Measurements from ENCODE around the gene MDK. TPM values are rescaled to one million over a fixed set of nuclear protein-coding genes. Genes with fewer than 3 reads are reported as not detected.

MDK gene
- total and polyA plus RNA-seq, 12 donors, result 3.6 to 16.5 (median 5.3) TPM

- 8 to 11% methylated on average over 21 of the region's 21 CpGs for WGBS, 2 donors
- Histone ChIP-seq H3K36me3 (no peaks in the 10 kb centered on the region), H3K9me3 (no peaks in the 10 kb centered on the region), H3K4me1 (peaks cover 19 to 50% (median 34%) of the 10 kb centered on the region in 9 donors), H3K4me3 (peak overlapping the region in 8 of 10 donors; percentile 32 to 59 (median 52)), H3K27me3 (peaks cover 21 to 72% (median 49%) of the 10 kb centered on the region in 7 donors), H3K27ac (no peak overlapping the region)
- intact Hi-C loops (cut with DNase I), result loop anchor here in 7 of 10 donors (1.0 to 10.0 kb wide), 6 partner anchors 138 to 226 kb away; partner anchors contain the start of genes ATG13 (in 3 of the 7) and HARBI1 (in 3 of the 7)
- TF ChIP-seq CTCF (IDR thresholded peaks at IDR 0.05), result no peak
- no peak for DNase-seq
- peak in 2 of 8 donors; percentile 2 to 7 for ATAC-seq
Measured at GRCh38 chr11:46388619-46389449, 7.4 kb downstream of the MDK start.

- Histone ChIP-seq H3K27ac (no peak overlapping the region), H3K9me3 (no peaks in the 10 kb centered on the region), H3K4me1 (peaks cover 19 to 50% (median 34%) of the 10 kb centered on the region in 9 donors), H3K27me3 (peaks cover 21 to 72% (median 49%) of the 10 kb centered on the region in 7 donors), H3K4me3 (peak overlapping the region; percentile 16 to 59 (median 50)), H3K36me3 (no peaks in the 10 kb centered on the region)
- DNase-seq (peak; percentile 56 to 74), ATAC-seq (peak; percentile 61 to 83 (median 78))
- peak; percentile 73 to 93 (median 89) for TF ChIP-seq CTCF (IDR thresholded peaks at IDR 0.05)
- intact Hi-C loops (cut with DNase I), result loop anchor here in 9 of 10 donors (1.0 to 10.0 kb wide), 7 partner anchors 138 to 225 kb away; partner anchors contain the start of genes ATG13 (in 4 of the 9) and HARBI1 (in 4 of the 9)
- 3% methylated on average over 79 to 80 of the region's 80 CpGs for WGBS, 2 donors
Measured at GRCh38 chr11:46389450-46390330, 8.2 kb downstream of the MDK start.

- Histone ChIP-seq H3K27me3 (peaks cover 21 to 72% (median 49%) of the 10 kb centered on the region in 7 donors), H3K9me3 (no peaks in the 10 kb centered on the region), H3K4me3 (peak overlapping the region in 3 of 10 donors; percentile 5 to 56 (median 47)), H3K36me3 (peaks cover 0 to 3% (median 0%) of the 10 kb centered on the region in 9 donors), H3K27ac (no peak overlapping the region), H3K4me1 (peaks cover 19 to 50% (median 34%) of the 10 kb centered on the region in 9 donors)
- WGBS, 2 donors, result 12 to 13% methylated on average over 49 of the region's 49 CpGs
- ATAC-seq, result no peak
- TF ChIP-seq CTCF (IDR thresholded peaks at IDR 0.05), result no peak
- intact Hi-C loops (cut with DNase I), result loop anchor here in 4 of 10 donors (2.0 to 10.0 kb wide), 3 partner anchors 138 to 224 kb away; partner anchors contain the start of genes ATG13 (in 1 of the 4) and HARBI1 (in 1 of the 4)
- no peak for DNase-seq
Measured at GRCh38 chr11:46390331-46391171, 9.1 kb downstream of the MDK start.

Measured in heart right ventricle (tissue), 16 donors.